OCI-LY7 (cell line): ENCODE results near the gene CNTN1.

ENCODE experiments used
- EZH2phosphoT487 ChIP-seq: fragments of 200-600 bp; sonication (generic); IDR thresholded peaks from 2 replicates; pipeline ENCODE4 v1.6.1; 2018; ENCODE audit warnings: low read depth, borderline replicate concordance, mild to moderate bottlenecking, mixed run types, antibody characterized with exemption, low read length, moderate library complexity, mixed read lengths
- TF ChIP-seq, protein P1 (sequence below): fragments of 200-600 bp; sonication (generic); conservative IDR thresholded peaks from 2 replicates; pipeline ENCODE4 v1.5.1; 2014; ENCODE audit warnings: mild to moderate bottlenecking, antibody characterized with exemption, low read length, moderate library complexity, mixed read lengths

- TF ChIP-seq, protein P1, sequence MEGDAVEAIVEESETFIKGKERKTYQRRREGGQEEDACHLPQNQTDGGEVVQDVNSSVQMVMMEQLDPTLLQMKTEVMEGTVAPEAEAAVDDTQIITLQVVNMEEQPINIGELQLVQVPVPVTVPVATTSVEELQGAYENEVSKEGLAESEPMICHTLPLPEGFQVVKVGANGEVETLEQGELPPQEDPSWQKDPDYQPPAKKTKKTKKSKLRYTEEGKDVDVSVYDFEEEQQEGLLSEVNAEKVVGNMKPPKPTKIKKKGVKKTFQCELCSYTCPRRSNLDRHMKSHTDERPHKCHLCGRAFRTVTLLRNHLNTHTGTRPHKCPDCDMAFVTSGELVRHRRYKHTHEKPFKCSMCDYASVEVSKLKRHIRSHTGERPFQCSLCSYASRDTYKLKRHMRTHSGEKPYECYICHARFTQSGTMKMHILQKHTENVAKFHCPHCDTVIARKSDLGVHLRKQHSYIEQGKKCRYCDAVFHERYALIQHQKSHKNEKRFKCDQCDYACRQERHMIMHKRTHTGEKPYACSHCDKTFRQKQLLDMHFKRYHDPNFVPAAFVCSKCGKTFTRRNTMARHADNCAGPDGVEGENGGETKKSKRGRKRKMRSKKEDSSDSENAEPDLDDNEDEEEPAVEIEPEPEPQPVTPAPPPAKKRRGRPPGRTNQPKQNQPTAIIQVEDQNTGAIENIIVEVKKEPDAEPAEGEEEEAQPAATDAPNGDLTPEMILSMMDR, result no peak
- TF ChIP-seq EZH2phosphoT487, result no peak
These were observed 316.2 kb downstream of the CNTN1 start for GRCh38 chr12:41008472-41008871.
